SHP77 (cell line): ENCODE data around the gene SLC7A6OS.

Experiments
- DNase-seq, 2 experiments: peaks; one replicate each; lab custom pipeline; 2025; lab: John Stamatoyannopoulos, UW

Gene SLC7A6OS

DNA sequence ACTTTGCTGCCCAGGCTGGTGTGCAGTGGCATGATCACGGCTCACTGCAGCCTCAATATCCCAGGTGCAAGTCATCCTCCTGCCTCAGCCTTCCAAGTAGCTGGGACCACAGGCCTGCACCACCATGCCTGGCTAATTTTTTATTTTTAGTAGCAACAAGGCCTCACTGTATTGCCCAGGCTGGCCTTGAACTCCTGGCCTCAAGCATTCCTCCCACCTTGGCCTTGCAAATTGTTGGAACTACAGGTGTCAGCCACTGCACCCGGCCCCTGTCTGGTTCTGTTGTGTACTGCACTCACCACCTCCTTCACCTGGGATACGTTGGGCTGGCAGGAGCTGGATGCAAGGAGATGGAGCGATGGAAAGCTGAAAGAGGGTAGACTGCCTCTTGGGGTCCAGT lies 57.0 kb downstream of the SLC7A6OS start:
- no peak for DNase-seq

- no peak for DNase-seq
Observed at GRCh38 chr16:68252383-68252782, 58.4 kb downstream of the SLC7A6OS start.

GRCh38 chr16:68251832-68252231 lies 58.9 kb downstream of the SLC7A6OS start:
- no peak for DNase-seq

- DNase-seq: no peak
Observed at GRCh38 chr16:68250951-68251350, 59.8 kb downstream of the SLC7A6OS start.

DNA sequence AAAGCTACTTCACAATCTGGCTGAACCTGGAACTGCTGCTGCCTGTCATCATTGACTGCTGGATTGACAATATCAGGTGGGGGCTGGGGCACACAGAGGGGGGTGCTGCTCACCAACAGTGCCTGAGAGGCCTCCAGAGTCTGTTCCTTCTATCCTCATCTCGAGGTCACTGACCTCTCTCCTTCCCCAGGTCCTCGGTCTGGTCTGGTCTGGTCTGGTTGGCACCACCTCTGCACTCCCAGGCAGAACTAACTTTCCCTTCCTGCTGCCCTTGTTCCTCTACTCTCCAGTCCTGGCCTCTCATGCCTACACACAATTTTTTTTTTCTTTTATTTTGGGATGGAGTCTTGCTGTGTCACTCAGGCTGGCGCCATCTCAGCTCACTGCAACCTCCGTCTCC lies 61.4 kb downstream of the SLC7A6OS start:
- DNase-seq: no peak
